Measurements from ENCODE around the gene FAM241B. TPM values are rescaled to one million over a fixed set of nuclear protein-coding genes. Genes with fewer than 3 reads are reported as not detected.

The FAM241B gene
- total RNA-seq, 1 donor from 2014 or later = 9.8 TPM

DNA sequence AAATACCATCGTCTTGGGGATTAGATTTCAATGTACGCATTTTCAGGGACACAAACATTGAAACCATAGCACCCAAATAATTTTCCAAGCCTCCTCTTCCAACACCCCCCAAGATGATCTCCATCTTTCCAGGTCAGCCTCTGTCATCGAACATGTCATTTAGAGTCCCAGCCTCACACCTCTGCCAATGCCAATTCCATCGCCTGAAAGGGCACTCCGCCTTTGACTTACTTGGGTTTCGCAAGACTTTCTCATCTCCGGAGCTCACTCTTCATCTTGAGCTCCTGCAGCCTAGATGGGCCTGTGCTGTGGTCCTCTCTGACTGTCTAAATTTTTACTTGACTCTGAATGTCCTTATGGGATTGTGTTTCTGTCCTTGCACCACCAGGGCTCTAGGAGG, 10.4 kb upstream of the FAM241B start:
- H3K27me3 Mint-ChIP-seq = peaks cover 40% of the 10 kb centered on the region
- H3K4me3 Mint-ChIP-seq = no peak overlapping the region
- TF ChIP-seq, protein P1, sequence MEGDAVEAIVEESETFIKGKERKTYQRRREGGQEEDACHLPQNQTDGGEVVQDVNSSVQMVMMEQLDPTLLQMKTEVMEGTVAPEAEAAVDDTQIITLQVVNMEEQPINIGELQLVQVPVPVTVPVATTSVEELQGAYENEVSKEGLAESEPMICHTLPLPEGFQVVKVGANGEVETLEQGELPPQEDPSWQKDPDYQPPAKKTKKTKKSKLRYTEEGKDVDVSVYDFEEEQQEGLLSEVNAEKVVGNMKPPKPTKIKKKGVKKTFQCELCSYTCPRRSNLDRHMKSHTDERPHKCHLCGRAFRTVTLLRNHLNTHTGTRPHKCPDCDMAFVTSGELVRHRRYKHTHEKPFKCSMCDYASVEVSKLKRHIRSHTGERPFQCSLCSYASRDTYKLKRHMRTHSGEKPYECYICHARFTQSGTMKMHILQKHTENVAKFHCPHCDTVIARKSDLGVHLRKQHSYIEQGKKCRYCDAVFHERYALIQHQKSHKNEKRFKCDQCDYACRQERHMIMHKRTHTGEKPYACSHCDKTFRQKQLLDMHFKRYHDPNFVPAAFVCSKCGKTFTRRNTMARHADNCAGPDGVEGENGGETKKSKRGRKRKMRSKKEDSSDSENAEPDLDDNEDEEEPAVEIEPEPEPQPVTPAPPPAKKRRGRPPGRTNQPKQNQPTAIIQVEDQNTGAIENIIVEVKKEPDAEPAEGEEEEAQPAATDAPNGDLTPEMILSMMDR (conservative IDR thresholded peaks at IDR 0.05) = no peak
- H3K9me3 Mint-ChIP-seq = no peaks in the 10 kb centered on the region
- H3K36me3 Mint-ChIP-seq = no peaks in the 10 kb centered on the region
- no peaks in the 10 kb centered on the region for H3K4me1 Mint-ChIP-seq (ENCODE audit: unreplicated experiment)
- no peak overlapping the region for H3K27ac Mint-ChIP-seq
- DNase-seq (ENCODE audit: extremely low spot score, unreplicated experiment) = no peak

DNA sequence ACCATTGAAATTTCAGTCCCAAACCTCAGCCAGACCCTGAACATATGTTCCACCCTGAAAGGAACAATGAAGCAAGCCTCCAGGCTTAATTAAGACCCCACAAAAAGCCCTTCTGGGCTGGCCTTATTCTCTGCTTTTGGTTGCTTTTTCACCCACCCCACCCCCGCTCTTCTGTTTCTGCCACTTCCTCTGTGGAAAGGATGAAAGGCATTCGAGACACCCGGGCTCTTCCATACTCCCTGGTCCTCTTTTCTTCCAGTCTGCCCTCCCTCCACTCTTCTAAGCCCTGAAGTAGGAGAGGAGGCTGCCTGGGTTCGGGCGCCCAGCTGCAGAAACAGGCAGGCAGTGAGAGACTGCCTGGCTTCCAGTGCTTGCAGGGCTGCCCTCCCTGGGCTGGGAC, 9.4 kb upstream of the FAM241B start:
- DNase-seq (ENCODE audit: extremely low spot score, unreplicated experiment) = no peak
- no peaks in the 10 kb centered on the region for H3K9me3 Mint-ChIP-seq
- peaks cover 43% of the 10 kb centered on the region for H3K27me3 Mint-ChIP-seq
- H3K4me1 Mint-ChIP-seq (ENCODE audit: unreplicated experiment) = no peaks in the 10 kb centered on the region
- no peaks in the 10 kb centered on the region for H3K36me3 Mint-ChIP-seq
- TF ChIP-seq, protein P1 (conservative IDR thresholded peaks at IDR 0.05) = no peak
- no peak overlapping the region for H3K27ac Mint-ChIP-seq
- H3K4me3 Mint-ChIP-seq = no peak overlapping the region

DNA sequence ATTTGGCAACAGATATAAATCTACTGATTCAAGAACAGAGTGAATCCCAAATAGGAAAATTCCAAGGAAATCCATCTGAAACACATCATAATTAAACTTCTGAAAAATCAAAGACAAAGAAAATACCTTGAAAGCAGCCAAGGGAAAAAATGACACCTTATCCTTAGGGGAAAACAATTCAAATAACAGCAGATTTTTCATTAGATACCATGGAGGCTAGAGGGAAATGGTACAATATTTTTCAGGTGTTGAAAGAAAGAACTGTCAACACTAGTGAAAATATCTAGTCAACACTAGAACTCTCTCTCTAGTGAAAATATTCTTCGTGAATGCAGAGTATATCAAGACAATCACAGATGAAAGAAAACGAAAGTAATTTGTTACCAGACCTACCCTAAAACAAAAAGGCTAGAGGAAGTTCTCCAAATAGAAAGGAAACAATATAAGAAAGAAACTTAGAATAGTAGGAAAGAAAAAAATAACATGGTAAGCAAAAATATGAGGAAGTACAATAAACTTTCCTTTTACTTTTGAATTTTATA, 5.7 kb upstream of the FAM241B start:
- no peak for DNase-seq (ENCODE audit: extremely low spot score, unreplicated experiment)
- Mint-ChIP-seq H3K9me3 (no peaks in the 10 kb centered on the region), H3K36me3 (no peaks in the 10 kb centered on the region), H3K27ac (no peak overlapping the region), H3K4me3 (no peak overlapping the region), H3K27me3 (peaks cover 42% of the 10 kb centered on the region), H3K4me1 (ENCODE audit: unreplicated experiment) (no peaks in the 10 kb centered on the region)
- TF ChIP-seq, protein P1 (conservative IDR thresholded peaks at IDR 0.05) = no peak

DNA sequence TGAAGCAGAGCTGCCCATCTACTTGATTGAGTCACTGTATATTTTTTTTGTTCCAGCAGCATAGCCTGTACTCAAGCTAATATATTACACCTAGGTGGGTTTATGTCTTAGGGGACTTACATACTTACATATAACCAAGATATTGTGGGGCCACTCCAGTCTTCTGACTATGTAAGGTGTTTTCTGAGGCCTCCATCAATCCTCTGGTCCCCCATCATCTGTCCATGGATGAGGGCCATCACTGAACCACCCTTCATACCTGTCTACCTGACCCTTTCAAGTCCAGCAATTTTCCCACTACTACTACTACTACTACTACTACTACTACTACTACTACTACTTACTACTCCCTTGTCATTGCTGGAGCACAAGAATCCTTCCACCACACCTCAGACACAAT, 3.2 kb upstream of the FAM241B start:
- H3K9me3 Mint-ChIP-seq = no peaks in the 10 kb centered on the region
- H3K36me3 Mint-ChIP-seq = no peaks in the 10 kb centered on the region
- H3K4me1 Mint-ChIP-seq (ENCODE audit: unreplicated experiment) = no peaks in the 10 kb centered on the region
- H3K27ac Mint-ChIP-seq = no peak overlapping the region
- DNase-seq (ENCODE audit: extremely low spot score, unreplicated experiment) = no peak
- no peak overlapping the region for H3K4me3 Mint-ChIP-seq
- peaks cover 32% of the 10 kb centered on the region for H3K27me3 Mint-ChIP-seq
- TF ChIP-seq, protein P1 (conservative IDR thresholded peaks at IDR 0.05) = no peak

DNA sequence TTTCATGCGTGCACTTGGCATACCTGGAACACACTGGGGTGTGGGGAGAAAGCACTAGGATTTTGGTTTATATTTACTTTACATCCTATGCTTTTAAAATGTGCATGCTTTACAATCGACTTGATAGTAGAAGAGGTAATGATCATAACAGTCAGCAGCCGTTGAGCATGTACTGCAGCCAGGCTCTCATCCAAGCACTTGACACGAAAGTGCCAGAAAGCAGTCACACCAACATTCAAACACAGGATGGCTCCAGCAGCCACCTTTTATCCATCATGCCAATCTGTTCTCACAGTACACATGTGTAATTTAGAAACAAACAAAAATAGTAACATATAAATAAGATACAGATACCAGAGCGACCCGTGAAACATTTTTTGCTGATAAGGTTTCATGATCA, 1.2 kb upstream of the FAM241B start:
- peaks cover 29% of the 10 kb centered on the region for H3K27me3 Mint-ChIP-seq

More for the DNA sequence above, 1.2 kb upstream of the FAM241B start:
- H3K27ac Mint-ChIP-seq = no peak overlapping the region
- TF ChIP-seq, protein P1 (conservative IDR thresholded peaks at IDR 0.05) = no peak
- H3K36me3 Mint-ChIP-seq = no peaks in the 10 kb centered on the region
- H3K4me1 Mint-ChIP-seq (ENCODE audit: unreplicated experiment) = no peaks in the 10 kb centered on the region
- no peaks in the 10 kb centered on the region for H3K9me3 Mint-ChIP-seq
- peak; percentile 18 for DNase-seq (ENCODE audit: extremely low spot score, unreplicated experiment)
- H3K4me3 Mint-ChIP-seq = peak overlapping the region; percentile 56

All from type B pancreatic cell (in vitro differentiated cells).